ENCODE results near the gene TEX47.
A peak's percentile ranks its signal among the peaks of the same experiment; 100 is the strongest.

The TEX47 gene

DNA sequence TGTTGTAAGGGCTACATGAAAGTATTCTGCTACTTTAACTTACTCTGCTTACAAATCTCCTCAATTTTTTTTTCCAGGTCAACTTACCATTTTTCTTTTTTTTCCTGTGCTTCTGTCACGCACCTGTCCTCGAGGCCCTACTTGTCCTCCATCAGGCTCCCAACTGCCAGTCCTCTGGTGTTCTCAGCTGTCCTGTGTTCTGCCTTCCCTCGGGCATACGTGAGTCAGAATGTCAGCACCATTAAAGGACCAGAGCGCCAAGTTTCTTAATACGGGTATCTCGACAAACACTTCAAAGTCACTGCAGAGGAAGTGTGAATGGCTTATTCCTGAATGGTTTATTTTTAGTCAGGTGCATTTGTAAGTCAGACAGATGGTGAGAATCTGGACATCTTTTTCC lies at the start of gene TEX47:
TEX47 (minus strand) TSS at position 185 of the 400 bp plus-strand sequence. CDS start 795 bp downstream, outside the sequence.
- DNase-seq: no peak

DNA sequence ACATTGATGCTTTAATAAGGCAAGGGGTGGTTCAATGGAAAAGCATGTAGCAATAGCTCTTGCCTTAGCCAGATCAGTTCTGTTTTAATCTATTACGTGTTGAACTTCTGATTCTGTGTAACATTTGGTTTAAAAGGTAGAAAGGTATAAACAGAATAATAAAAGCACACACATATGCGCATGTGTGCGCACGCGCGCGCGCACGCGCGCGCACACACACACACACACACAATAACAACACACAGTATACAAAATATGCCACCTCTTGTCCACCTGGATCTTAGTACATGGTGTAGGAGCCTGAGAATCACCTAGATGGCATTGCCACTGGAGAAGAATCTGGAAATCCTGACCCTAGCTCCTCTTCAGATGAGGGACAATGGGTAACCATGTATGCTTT lies 49.6 kb upstream of the TEX47 start:
- DNase-seq: no peak

DNA sequence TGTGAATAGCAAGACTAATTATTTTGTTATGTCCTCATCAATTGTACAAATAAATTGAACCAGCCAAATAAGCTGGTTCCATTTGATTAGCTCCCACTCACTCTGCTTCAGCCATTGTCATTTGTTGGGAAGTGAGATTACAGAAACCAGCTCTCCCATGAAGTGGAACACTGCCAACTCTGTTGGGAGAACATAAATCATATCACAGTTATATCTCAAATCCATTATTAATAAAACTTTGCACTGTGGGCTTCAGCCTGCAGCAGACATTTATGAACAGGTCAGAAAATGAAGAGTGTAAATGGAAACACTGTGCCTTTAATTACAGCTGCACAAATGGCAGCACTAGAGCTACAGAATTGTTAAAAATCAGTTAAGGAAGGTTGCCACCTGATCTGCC lies 46.7 kb upstream of the TEX47 start:
- no peak for DNase-seq

DNA sequence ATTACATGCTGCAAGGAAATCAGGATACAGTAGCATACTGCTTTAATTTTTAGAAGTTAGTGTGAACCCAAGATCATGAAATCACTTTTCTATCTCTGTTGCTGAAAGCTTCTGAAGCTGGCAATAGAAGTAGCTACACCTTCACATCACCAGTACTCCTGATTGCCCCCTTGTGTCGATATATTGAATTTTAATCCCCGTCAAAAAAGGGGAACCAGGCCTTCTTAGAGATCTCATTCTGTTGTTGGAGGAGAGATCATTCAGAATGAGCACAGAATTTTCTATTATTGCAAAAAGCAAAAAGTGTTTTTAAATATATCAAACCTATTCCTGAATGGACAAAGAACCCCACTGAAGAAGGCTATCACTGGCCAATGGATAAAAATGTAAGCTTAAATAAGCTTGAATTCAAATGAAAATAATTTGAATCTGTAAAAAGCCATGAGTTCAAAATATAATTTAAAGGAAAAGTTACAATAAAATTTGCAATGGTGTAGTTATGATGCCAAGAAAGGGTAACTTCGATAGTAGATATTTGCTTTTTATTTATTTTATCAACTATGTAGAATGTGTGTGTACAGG lies 39.7 kb upstream of the TEX47 start:
- no peak for DNase-seq

DNA sequence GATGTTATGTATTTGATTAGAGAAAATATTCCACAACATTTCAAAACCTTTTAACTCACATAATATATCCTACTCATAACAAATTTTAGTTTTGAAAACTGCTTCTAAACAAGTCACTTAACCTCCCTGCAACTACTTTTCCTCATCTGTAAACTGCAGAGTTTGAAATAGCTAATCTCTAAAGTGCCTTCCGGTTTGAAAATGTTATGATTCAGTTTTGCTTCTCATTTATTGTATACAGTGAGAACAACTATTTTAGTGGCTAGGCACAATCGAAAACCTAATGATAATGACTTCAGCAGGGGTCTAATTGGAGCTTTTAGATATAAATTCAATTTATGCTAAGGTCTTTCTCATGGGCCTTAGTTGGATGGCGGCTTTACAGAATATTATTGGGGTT lies 30.7 kb upstream of the TEX47 start:
- DNase-seq: no peak

DNA sequence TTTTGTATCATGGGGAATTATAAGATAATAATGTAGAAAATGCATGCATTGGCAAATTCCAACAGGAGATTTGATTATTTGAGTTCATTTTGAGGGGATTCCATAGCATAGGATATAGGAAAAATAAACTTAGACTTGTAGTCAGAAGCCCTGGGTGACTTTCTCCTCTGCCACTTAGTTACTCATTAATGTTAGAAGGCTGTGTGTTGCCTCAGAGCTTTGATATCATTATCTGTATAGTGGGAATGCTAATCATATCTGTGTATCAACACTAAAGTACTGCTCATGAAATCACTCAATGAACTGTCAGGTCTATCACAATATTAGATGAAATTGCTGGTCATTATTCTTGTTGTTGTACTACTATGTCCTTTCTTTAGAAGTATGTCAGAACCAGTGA lies 23.0 kb upstream of the TEX47 start:
- DNase-seq: no peak

DNA sequence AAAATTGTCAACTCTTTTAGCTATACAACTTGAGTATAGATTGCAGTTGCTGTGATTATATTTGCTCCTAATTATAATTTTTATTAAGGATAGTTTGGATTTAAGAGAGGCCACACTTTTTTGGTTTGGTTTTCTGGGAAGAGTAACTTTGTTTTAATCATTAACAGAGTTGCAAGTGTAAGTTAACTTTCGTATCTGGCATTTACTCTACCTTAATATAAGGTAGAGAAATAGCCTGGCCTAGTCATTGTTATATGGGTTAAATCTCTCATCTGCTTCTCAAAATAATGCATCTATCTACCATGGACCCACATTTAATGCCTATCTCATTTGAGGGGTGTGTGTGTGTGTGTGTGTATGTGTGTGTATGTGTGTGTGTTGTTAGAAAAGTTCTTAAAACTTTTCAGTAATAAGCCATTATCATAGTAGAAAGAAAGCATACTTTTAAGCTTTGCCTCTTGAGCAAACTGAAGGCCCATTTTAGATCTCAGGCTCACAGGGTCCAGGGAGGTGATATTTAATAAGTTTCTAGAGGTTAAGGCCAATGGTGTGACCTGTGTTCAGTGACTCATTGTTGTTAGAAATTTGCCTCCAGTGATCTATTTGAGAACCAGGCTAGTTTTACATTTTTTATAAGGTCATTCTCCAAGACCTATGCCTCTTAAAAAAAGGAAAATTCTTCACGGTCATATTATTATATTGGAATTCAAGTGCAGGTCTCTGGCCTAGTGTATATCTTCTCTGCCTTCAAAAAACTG lies 10.9 kb upstream of the TEX47 start:
- no peak for DNase-seq

DNA sequence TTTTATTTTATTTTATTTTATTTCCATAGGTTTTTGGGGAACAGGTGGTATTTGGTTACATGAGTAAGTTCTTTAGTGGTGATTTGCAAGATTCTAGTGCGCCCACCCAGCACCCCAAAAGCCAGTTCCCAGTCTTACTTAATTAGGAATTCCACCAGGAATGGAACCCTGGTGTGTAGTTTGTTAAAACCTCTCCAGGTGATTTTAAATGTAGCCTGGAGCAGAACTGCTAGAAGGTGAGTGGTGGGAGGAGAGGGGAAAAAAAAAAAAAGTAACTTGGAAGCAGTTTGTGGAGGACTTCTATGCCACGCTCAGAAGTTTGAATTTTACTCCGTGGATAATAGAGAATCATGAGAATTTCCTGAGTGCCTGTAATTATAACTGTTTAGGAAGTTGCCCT lies 5.5 kb upstream of the TEX47 start:
- DNase-seq: no peak

DNA sequence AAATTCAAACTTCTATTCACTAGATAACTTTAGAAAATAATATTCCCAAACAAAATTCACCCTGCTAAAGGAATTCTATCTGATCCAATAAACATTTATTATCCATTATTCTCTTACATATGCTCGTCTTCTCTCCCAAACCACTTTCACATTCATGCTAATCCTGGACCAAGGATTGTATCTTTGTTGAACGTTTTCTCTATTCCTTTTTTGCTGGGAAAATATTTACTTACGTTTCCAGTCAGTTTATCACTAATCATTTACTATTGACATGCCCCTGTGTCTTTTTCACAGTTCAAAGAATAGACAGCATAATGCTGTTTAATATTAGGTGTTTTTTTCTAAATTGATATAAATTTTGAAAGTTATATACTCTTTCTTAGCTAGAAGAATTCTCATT lies 3.2 kb downstream of the TEX47 start:
- DNase-seq: no peak

DNA sequence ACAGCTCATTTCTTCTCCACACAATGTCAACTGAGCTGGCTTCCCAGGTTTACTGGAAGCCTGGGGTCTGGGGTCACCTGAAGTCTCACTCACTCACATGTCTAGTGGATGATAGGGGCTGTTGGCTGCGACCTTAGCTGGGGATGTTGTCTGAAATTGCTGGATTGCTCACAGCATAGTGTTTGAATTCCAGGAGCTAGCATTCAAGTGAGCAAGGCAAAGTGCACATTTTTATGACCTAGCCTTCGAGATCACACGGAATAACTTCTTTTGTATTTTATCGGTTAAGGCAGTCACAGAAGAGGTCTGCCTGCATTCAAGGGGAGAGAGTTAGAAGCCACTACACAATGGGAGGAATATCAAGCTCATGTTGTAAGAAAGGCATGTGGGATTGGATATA lies 3.6 kb downstream of the TEX47 start:
- DNase-seq: no peak

DNA sequence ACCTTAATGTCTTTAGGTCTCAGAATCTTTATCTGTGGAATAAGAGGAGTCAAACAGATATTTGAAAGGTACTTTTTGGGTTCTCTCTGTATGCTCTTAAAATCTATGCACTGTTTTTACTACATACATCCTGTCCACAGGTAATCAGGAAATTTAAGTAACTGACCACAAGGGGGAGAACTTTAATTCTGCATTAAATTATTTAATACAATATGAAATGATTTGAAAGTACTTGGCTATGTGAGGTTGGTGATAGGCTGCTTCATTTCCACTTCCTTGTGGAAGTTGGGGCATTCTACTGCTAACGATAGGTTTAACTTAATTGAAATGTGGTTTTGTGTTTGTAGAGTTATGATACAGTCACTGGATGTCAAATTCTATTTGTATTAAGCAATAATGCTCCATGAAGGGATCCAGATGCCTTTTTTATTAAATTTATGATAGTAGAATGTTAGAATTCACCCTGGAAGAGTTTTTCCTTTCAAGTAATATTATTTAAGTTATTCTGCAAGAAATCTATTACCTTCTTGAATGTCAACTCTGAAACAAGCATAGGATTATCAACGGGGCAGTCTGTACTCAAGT lies 6.0 kb downstream of the TEX47 start:
- peak; percentile 23 for DNase-seq

DNA sequence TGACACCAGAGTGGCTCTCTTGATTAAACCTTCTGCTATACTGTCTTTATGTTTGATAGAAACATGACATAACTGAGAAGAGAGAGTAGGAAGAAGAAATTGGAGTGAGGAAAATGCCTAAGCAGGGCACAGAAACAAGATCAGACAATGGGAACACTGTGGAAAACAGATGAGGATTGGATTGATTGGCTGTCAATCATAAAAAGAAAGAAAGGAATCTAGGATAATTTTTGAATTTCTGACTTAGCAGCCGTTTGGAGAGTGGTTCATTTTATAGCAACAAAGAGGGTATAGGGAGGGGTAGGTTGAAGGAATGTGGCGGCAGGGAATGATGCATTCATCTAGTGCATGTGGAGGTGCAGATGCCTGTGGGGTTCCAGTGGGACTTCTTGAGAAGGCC lies 7.8 kb downstream of the TEX47 start:
- DNase-seq: no peak

DNA sequence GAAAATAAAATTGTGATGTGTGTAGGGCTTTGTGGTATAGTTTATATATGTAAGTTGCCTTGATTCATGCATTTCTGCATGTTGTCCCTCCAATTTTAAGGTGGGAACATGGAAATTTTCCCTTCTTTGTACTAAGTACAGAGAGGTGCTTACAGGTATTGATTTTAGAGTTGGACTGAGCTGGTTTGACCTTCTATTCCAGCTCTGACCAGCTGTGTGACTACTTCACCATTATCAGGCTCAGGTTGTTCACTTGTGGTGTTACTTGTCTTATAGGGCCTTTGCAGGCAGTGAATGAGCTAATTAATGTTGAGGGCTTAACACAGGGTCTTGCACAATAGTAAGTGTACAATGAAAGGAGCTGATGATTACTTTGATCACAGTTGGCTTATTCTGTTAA lies 19.7 kb downstream of the TEX47 start:
- DNase-seq: no peak

DNA sequence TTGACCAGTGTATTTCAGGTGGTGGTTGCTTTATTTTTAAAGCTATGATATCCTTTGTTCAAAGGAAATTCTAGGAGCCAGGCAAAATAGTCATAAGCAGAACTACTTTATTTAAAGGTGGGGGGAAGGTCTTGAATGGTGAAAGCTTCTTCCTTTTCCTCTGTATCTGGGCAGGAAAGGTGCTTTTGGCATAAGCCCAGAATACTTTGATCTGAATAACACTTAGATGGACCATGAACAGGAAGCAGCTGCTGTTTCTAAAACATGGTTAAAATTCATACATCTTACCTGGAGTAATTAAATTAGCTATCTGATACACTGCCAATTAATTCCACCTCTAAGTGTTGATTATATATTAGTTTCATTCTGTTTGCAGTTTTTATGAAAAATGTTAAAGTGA lies 22.8 kb downstream of the TEX47 start:
- no peak for DNase-seq

DNA sequence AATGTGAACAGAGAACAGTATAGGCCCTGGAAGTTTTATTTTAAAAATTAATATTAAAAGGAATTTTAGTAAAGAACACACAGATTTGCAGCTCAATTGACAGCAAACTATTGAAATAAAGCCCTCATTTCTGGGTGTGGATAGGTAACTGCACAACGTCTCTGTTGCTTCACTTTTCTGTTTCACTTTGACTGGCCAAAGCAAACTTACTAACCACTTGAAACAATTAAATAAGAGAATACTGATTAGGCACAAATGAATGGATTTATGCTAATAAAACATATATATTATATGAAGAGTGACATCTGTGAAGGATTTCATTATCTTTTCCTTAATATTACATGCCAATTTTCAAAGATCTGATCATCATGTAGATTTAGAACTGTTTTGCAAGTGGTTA lies 24.1 kb downstream of the TEX47 start:
- no peak for DNase-seq

DNA sequence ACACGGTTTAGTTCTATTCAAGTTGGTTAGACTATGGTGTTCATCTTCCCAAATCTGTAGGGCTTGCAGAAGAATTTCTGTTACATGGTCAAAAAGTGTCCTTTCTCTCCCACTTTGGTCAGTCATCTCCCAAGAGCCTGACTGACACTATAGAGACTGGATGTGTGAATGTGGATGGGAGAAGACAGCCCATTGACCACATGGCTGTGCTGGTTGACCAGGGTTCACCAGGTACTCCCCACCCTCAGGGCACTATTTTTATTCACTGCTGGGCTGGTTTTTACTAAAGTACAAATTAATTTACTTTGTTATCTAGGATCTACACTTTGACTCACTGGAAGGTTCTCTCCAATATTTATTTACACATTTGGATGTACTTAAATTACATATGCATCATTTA lies 33.8 kb downstream of the TEX47 start:
- no peak for DNase-seq

DNA sequence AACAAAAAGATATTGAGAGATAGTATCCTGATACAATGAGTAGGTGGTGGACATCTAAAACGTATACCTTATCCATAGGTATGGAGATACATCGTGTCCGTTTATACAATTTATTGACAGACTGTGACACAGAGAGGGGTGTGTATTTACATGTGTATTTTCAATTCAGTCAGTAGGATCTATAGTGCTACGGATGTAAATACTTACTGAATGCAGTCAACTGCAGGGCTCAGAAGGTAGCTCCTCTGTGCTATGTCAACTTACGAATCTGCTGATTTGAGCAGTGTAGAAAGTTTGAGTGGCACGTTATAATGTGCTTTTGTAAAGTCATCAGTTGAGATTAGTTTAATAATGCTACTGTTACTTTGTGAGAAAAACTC lies 35.4 kb downstream of the TEX47 start:
- DNase-seq: no peak

DNA sequence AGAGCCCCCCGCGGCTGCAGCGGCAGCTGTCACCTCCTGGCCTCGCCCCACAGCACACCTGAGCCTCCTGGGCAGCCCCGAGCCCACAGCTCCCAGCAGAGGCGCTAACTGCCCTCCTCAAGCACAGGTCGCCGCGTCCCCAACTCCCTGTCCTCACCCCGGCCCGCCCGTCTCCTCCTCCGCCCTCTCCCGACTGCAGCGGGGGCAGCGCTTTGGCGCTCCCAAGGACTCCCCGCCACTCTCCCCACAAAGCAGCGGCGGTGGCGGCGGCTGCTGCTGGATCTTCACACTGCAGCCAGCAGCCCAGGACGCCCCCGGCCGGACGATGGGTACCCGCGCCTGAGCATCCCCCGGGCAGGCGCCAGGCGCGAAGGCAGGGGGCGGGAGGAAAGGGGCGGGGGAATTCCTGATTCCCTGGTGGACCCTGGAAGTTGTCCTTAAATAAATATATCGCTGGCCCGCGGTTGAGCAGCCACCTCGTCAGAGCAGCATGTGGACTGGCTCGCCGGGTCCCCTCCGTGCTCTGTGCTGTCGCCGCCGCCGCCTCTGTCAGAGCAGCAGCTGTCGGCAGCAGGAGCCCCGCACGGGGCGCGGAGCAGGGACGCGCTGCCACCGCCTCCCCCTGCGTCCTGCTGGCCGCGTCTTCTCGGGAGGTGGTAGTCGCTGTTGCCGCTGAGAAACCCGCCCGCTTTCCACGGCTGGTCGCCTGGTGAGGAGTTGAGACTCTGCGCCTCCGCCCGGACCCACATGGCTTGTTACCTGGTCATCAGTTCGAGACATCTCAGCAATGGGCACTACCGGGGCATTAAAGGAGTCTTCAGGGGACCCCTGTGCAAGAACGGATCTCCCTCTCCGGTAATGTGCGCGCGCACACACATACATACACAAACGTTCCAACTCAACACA lies 36.1 kb downstream of the TEX47 start, which contains the start of gene ZNF804B:
ZNF804B (plus strand) TSS at position 471 of the 906 bp plus-strand sequence; CDS start at position 748, 277 bp downstream.
- no peak for DNase-seq

DNA sequence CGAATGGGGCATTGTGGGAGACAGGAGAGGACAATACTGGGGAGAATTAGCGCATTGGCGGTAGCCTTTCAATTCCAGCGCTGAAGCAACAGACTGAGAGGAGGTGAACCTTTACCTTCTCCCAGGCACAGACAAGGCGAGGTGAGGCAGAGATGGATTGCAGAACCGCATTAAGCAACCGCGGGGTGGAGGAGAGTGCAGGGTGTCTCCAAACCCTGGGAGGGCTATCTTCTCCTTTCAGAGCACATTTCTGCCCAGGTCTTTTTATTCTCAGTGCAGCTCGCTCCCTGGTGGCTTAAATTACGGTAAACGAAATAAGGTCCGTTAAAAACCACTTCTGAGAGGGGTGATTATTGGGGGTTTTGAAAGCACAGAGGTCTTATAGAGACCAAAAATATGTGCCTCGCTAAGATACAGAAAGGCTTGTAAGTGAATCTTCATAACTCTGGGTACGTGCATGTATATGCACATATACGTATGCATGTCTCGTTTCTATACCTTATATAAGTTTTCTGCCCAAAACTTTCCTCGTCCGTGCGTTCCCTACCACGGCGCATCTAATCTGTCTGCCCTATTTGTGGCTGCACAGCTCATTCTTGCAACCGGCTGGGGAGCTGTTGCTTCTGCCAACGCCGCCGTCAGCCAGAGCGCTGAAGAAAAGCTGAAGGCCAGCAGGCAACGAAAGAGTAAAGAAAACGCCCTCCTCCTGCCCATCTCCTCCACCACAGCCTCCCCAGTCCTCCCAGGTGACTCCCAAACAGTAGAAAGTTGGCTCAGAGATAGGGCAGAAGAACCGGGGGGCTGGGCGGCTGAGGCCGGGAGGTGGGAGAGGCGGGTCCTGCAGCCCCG lies 36.9 kb downstream of the TEX47 start:
- no peak for DNase-seq

DNA sequence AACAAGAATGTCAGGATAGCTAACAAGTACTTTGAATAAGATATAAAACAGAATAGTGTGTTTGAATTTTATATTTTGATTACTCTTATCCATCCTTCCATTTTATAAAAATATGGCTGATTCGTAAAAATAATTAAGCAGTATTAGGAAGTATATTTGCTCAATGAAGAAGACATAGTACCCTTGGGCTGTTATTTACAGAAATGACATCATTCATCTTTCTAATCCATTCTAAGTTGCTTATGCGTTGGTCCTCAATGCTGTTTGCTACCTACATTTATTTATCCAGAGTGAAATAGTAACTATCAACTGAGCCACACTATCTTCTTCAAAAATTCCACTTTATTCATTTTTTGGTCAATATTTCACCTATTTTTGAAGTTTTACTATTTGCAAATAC lies 38.2 kb downstream of the TEX47 start:
- no peak for DNase-seq

DNA sequence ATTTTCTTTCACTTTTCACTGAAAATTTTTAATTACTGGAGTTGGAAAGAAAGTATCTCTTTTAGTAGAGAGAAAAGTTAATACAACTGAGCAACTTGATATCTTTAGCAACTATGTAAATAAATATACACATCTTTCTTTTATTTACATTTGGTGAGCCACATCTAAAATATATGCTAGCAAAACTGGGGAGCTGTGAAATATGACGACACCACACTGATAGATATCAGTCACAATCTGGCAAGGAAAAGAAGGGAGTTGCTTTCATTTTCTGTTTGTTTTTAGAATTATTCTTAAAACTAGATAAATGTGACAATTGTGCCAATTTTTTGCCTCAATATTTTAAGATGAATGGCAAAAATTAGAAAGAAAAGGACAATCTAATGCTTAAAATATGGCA lies 38.7 kb downstream of the TEX47 start:
- DNase-seq: no peak

DNA sequence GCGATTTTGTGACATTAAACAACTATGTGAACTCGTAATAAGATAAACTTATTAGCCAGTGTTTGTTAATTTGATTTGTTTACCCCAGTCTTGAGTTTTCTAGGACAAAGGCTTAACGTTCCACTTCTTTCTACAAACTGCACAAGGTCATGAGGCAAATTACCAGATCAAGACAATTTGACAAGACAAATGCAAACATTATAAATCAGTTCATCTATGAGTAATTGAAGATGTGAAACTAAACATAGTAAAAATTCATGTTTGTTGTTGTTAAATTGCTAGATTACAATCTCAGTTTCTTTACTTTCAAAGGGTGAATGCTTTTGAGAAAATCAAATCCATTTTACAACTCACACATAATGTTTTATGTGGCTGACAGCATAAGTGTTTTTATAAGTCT lies 49.4 kb downstream of the TEX47 start:
- DNase-seq: no peak

All from amniotic stem cell (primary cell).